SK-MEL-5 (cell line): ENCODE data around the gene RBM38. TPM values are rescaled to one million over a fixed set of nuclear protein-coding genes. Genes with fewer than 3 reads are reported as not detected.
A peak's percentile ranks its signal among the peaks of the same experiment; 100 is the strongest.
"Not testable (repeated sequence)": the region's sequence is repeated elsewhere in the genome, so short reads cannot be mapped to it uniquely, and the experiment has no call there.

ENCODE experiments used
- DNase-seq: peaks from one replicate; pipeline ENCODE4 v3.0.0-alpha.2; 2016; ENCODE audit warnings: low read depth, low spot score
- in situ Hi-C: cut with HindIII; loops from 2 replicates; pipeline ENCODE4 v1.10.0; 2016; ENCODE audit warnings: low sequenced_read_pairs, high pct_unique_total_duplicates, low pct_unique_long_range_greater_than_20kb
- total RNA-seq: library from RNA; depleted of rRNA; stranded (reverse); fragments of >200 nt; shearing (Covaris generic); gene quantifications from 2 replicates; pipeline ENCODE4 v1.2.3, GENCODE V29; 2014

RBM38 gene
- total RNA-seq, 1 experiment from 2014 or later, result 13.7 TPM

GRCh38 chr20:57409672-57410397 is 18.6 kb downstream of the RBM38 start:
- in situ Hi-C loops, result no loop called here
- DNase-seq, result no peak

GRCh38 chr20:57410398-57410920 is 19.3 kb downstream of the RBM38 start:
- in situ Hi-C loops, result no loop called here
- DNase-seq, result no peak

- in situ Hi-C loops, result no loop called here
- no peak for DNase-seq
These were observed 19.7 kb downstream of the RBM38 start for GRCh38 chr20:57410924-57411323.

GRCh38 chr20:57411406-57412283 is 20.4 kb downstream of the RBM38 start:
- in situ Hi-C loops, result no loop called here
- DNase-seq, result no peak

- in situ Hi-C loops, result no loop called here
These were observed 21.3 kb downstream of the RBM38 start for GRCh38 chr20:57412347-57413029.

GRCh38 chr20:57413986-57414385 is 22.8 kb downstream of the RBM38 start:
- in situ Hi-C loops, result no loop called here
- no peak for DNase-seq

More at GRCh38 chr20:57412347-57413029, 21.3 kb downstream of the RBM38 start:
- DNase-seq, result no peak

GRCh38 chr20:57414867-57415592 is 23.8 kb downstream of the RBM38 start:
- no peak for DNase-seq
- in situ Hi-C loops, result no loop called here

GRCh38 chr20:57415771-57416170 is 24.6 kb downstream of the RBM38 start:
- no peak for DNase-seq
- in situ Hi-C loops, result no loop called here

GRCh38 chr20:57416296-57417022 is 25.3 kb downstream of the RBM38 start:
- DNase-seq, result no peak

GRCh38 chr20:57417051-57417689 is 26.0 kb downstream of the RBM38 start:
- in situ Hi-C loops, result no loop called here
- DNase-seq, result peak; percentile 44

More at GRCh38 chr20:57416296-57417022, 25.3 kb downstream of the RBM38 start:
- in situ Hi-C loops, result no loop called here

- in situ Hi-C loops, result no loop called here
- DNase-seq, result no peak
These were observed 26.9 kb downstream of the RBM38 start for GRCh38 chr20:57417830-57418780.

- DNase-seq, in situ Hi-C loops: not testable (repeated sequence)
These were observed 28.3 kb downstream of the RBM38 start for GRCh38 chr20:57419479-57419878.

GRCh38 chr20:57420571-57421252 is 29.5 kb downstream of the RBM38 start:
- peak; percentile 13 for DNase-seq
- in situ Hi-C loops, result no loop called here

- no peak for DNase-seq
These were observed 30.3 kb downstream of the RBM38 start for GRCh38 chr20:57421253-57422220.

More at GRCh38 chr20:57421253-57422220, 30.3 kb downstream of the RBM38 start:
- in situ Hi-C loops, result no loop called here
